Testis (tissue), 3 donors: ENCODE measurements around the gene CRLF3. TPM values are rescaled to one million over a fixed set of nuclear protein-coding genes. Genes with fewer than 3 reads are reported as not detected.

Source experiments
- DNase-seq: peaks from one replicate; pipeline ENCODE4 v3.0.0-alpha.2; 2019
- H3K27ac ChIP-seq, 2 donors: fragments of 200-600 bp; sonication (generic); one replicate each; pipeline ENCODE4 v1.5.1; 2019
- H3K27me3 ChIP-seq: fragments of 200-600 bp; sonication (generic); one replicate; pipeline ENCODE4 v1.5.1; 2019
- H3K36me3 ChIP-seq: fragments of 200-600 bp; sonication (generic); one replicate; pipeline ENCODE4 v1.5.1; 2017; ENCODE audit warnings: low read depth; ENCODE audit errors: missing control alignments
- H3K4me1 ChIP-seq: fragments of 200-600 bp; sonication (generic); one replicate; pipeline ENCODE4 v1.5.1; 2019
- H3K4me3 ChIP-seq, 2 donors: fragments of 200-600 bp; sonication (generic); one replicate each; pipeline ENCODE4 v1.5.1; 2017 to 2019
- H3K9me3 ChIP-seq: fragments of 200-600 bp; sonication (generic); one replicate; pipeline ENCODE4 v1.5.1; 2017
- POLR2A ChIP-seq: fragments of 450-650 bp; IDR thresholded peaks from one replicate; pipeline ENCODE4 v1.6.1; 2017; ENCODE audit warnings: antibody characterized with exemption, mild to moderate bottlenecking, moderate library complexity
- WGBS, 2 donors: methylation state at CpG; one replicate each; pipeline ENCODE4 v1.1.5; 2018; 5-methylcytosine and 5-hydroxymethylcytosine counted together
- intact Hi-C: fragments of 100-400 bp; cut with DNase I; formaldehyde crosslinking; loops from one replicate; pipeline ENCODE4 v1.15.1; 2023; ENCODE audit warnings: low total_unique reads
- polyA plus RNA-seq: library from polyadenylated mRNA; stranded (reverse); fragments of 350-450 nt; fragmentation: Illumina TruSeq; extraction: RNeasy Lipid Tissue Mini Kit (QIAGEN cat#74804); gene quantifications from one replicate; pipeline ENCODE4 v1.2.3, GENCODE V29; 2014; ENCODE audit warnings: low read depth, low replicate concordance; ENCODE audit not compliant: insufficient read depth
- total RNA-seq, 2 donors: library from RNA; depleted of rRNA; stranded (reverse); fragments of >200 nt; gene quantifications; one replicate each; pipeline ENCODE4 v1.2.3, GENCODE V29; 2016
- TF ChIP-seq, protein P1 (sequence below), 3 experiments: fragments of 450-650 bp in 2 of 3; fragments of 200-600 bp in 1 of 3; sonication (generic) in 1 of 3; IDR thresholded peaks; one replicate each; pipeline ENCODE4 v1.5.1; 2016 to 2019; ENCODE audit warnings: antibody characterized with exemption in 3 of 3, mild to moderate bottlenecking in 2 of 3, moderate library complexity in 1 of 3

The CRLF3 gene
- total and polyA plus RNA-seq, 3 donors from 2014 or later = 19.9 to 23.5 (median 21.8) TPM

DNA sequence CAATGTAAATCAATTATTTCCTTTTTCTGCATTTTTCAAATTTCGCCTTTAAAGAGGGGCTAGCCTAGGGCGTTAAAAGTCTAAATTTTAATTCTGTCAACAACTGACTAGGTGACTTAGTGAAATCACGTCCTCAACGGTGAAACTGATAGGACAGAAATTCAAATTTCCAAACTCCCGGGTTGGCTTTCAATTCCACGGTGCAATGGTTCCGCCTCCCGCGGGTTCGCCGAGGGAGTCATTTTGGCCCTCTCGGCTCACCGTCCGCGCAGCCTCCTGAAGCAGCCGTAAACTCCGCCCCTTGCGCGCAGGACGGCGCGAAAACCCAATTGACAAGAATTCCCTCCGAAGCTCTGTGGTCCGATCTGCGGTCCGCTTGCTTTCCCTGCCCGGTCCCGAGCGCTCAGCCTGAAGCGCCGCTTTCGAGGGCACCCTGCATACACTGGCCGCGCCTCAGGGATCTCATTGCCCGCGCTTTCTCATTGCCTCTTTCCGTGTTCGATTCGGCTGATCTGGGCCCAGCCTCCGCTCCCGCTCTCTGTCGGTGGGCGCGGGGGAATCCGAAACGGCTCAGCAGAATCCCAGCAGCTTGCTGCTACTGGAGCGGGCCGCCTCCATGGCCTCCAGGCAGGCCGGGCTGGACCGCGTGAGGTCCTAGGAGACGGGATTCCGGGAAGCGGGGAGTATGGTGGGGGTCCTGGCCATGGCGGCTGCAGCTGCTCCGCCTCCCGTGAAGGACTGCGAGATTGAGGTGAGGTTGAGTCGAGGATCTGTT is 7.4 kb upstream of the CRLF3 start, which contains the start of gene ATAD5:
Gene ATAD5, plus strand, starts transcription at position 304 of the 775 bp plus-strand sequence. Its CDS starts 382 bp downstream, at position 686.
- no peaks in the 10 kb centered on the region for H3K27me3 ChIP-seq
- intact Hi-C loops = no loop called here
- no peaks in the 10 kb centered on the region for H3K36me3 ChIP-seq
- no peaks in the 10 kb centered on the region for H3K9me3 ChIP-seq
- 0 to 1% methylated on average over 19 to 59 of the region's 59 CpGs for WGBS, 2 donors
- peak within 1 kb of the TSS; percentile 76 to 84 for H3K4me3 ChIP-seq
- H3K4me1 ChIP-seq = peaks cover 10% of the 10 kb centered on the region
- DNase-seq = peak; percentile 95
- peak within 1 kb of the TSS in 1 of 2 donors; percentile 50 for H3K27ac ChIP-seq
- no peak for TF ChIP-seq POLR2A
- TF ChIP-seq, protein P1, sequence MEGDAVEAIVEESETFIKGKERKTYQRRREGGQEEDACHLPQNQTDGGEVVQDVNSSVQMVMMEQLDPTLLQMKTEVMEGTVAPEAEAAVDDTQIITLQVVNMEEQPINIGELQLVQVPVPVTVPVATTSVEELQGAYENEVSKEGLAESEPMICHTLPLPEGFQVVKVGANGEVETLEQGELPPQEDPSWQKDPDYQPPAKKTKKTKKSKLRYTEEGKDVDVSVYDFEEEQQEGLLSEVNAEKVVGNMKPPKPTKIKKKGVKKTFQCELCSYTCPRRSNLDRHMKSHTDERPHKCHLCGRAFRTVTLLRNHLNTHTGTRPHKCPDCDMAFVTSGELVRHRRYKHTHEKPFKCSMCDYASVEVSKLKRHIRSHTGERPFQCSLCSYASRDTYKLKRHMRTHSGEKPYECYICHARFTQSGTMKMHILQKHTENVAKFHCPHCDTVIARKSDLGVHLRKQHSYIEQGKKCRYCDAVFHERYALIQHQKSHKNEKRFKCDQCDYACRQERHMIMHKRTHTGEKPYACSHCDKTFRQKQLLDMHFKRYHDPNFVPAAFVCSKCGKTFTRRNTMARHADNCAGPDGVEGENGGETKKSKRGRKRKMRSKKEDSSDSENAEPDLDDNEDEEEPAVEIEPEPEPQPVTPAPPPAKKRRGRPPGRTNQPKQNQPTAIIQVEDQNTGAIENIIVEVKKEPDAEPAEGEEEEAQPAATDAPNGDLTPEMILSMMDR (IDR thresholded peaks at IDR 0.05) = peak in 1 of 3 experiments; percentile 15

DNA sequence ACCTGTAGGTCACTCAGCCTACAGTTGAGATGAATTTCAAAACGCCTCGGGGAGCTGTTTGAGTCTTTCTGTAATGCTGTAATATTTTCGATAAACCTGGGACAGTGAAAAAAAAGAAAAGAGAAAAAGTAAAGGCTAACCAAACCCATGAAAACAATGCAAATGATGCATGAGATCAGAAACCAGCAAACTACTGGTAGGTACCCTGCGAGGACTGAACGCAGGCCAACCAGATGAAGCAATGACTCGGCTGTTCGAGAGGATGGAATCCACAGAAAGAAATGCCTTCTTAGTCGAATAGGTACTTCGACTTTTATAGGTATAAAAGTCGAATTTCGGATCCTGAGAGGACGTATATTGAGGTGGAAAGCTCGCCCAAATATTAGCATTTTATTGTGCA is 6.8 kb upstream of the CRLF3 start:
- no peak for TF ChIP-seq POLR2A
- TF ChIP-seq, protein P1 (IDR thresholded peaks at IDR 0.05) = no peak
- no peak for DNase-seq
- Histone ChIP-seq H3K4me1 (peaks cover 10% of the 10 kb centered on the region), H3K27ac (peak overlapping the region in 1 of 2 donors; percentile 50), H3K27me3 (no peaks in the 10 kb centered on the region), H3K4me3 (peak overlapping the region; percentile 76 to 84), H3K9me3 (no peaks in the 10 kb centered on the region), H3K36me3 (no peaks in the 10 kb centered on the region)
- 16 to 18% methylated on average over 13 of the region's 13 CpGs for WGBS, 2 donors
- intact Hi-C loops = no loop called here

DNA sequence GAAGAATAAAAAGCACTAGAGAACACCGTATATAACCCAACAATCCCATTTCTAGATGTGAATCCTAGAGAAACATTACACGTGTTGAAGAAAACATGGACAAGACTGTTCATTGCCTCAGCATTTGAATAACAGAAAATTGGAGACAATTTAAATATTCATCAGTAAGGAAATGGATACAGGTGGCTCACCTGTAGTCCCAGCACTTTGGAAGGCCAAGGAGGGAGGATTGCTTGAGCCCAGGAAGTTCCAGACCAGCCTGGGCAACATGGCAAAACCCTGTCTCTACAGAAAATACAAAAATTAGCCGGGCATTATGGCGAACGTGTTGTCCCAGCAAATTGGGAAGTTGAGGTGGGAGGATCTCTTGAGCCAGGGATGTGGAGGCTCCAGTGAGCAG is 4.5 kb upstream of the CRLF3 start:
- intact Hi-C loops = no loop called here
- no peak overlapping the region for H3K27ac ChIP-seq
- H3K36me3 ChIP-seq = no peaks in the 10 kb centered on the region
- TF ChIP-seq, protein P1 (IDR thresholded peaks at IDR 0.05) = no peak
- no peak for TF ChIP-seq POLR2A
- no peak for DNase-seq
- H3K9me3 ChIP-seq = no peaks in the 10 kb centered on the region
- WGBS, 2 donors = 70 to 72% methylated on average over 5 of the region's 5 CpGs
- peaks cover 10% of the 10 kb centered on the region for H3K4me1 ChIP-seq
- H3K27me3 ChIP-seq = no peaks in the 10 kb centered on the region
- H3K4me3 ChIP-seq = no peak overlapping the region

DNA sequence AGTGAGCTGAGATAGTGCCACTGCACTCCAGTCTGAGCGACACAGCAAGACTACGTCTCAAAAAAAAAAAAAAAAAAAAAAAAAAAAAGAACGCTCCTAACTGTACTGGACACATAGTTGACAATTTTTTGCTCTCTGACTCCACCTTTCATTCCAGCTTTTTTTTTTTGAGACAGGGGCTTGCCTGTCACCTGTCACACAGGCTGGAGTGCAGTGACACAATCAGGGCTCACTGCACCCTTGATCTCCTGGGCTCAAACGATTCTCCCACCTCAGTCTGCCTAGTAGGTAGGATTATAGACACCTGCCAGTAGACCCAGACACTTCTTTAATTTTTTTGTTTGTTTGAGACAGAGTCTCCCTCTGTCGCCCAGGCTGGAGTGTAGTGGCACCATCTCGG is 2.6 kb upstream of the CRLF3 start:
- Histone ChIP-seq H3K4me3 (no peak overlapping the region), H3K36me3 (no peaks in the 10 kb centered on the region), H3K27ac (no peak overlapping the region), H3K27me3 (no peaks in the 10 kb centered on the region), H3K9me3 (no peaks in the 10 kb centered on the region), H3K4me1 (peaks cover 1% of the 10 kb centered on the region)
- no peak for TF ChIP-seq POLR2A
- TF ChIP-seq, protein P1 (IDR thresholded peaks at IDR 0.05) = no peak
- DNase-seq = no peak
- intact Hi-C loops = no loop called here
- whole genome bisulfite sequencing, 2 donors = 77 to 84% methylated on average over 6 of the region's 6 CpGs

DNA sequence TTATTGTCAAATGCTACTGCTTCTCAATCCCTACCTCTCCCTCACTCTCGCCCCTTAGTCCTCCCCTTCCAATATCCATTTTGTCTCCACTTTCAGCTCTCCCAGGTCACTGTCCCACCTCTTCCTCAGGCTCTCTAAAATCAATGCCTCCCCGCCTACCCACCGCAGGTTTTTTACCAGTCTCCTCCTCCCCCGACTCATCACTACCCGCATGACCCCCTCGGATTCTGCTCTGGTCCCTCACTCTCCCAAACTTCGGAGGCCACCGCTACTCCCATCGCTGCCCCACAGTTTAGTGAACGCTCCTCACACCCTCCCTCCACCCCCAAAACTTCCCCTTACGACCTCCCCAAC is 513 bp downstream of the CRLF3 start:
- H3K27ac ChIP-seq = peak overlapping the region; percentile 68 to 85
- H3K36me3 ChIP-seq = no peaks in the 10 kb centered on the region
- intact Hi-C loops = no loop called here
- WGBS, 2 donors = 1% methylated on average over 11 of the region's 11 CpGs
- no peaks in the 10 kb centered on the region for H3K4me1 ChIP-seq
- H3K27me3 ChIP-seq = no peaks in the 10 kb centered on the region
- peak overlapping the region; percentile 90 to 98 for H3K4me3 ChIP-seq
- TF ChIP-seq, protein P1 (IDR thresholded peaks at IDR 0.05) = no peak
- no peak for TF ChIP-seq POLR2A
- no peak for DNase-seq
- no peaks in the 10 kb centered on the region for H3K9me3 ChIP-seq
